Measurements from ENCODE around the gene PI4KB. TPM values are rescaled to one million over a fixed set of nuclear protein-coding genes. Genes with fewer than 3 reads are reported as not detected.
"Not testable (repeated sequence)": the region's sequence is repeated elsewhere in the genome, so short reads cannot be mapped to it uniquely, and the experiment has no call there.

PI4KB gene
- total RNA-seq, 1 donor: 38.0 TPM

- H3K4me3 ChIP-seq (ENCODE audit: low read length): peak within 1 kb of the TSS; percentile 84
- no peaks in the 10 kb centered on the region for H3K9me3 ChIP-seq (ENCODE audit: low read depth, low read length)
- H3K4me1 ChIP-seq (ENCODE audit: insufficient read depth, low read length): peaks cover 52% of the 10 kb centered on the region
- H3K27me3 ChIP-seq (ENCODE audit: insufficient read depth, low read length): no peaks in the 10 kb centered on the region
Measured at GRCh38 chr1:151281969-151282882, 45.0 kb downstream of the PI4KB start, which contains the start of gene ZNF687. ZNF687 (plus strand) TSS chr1:151282299; CDS start chr1:151286292, 3,993 bp downstream.

- Histone ChIP-seq H3K9me3 (ENCODE audit: low read depth, low read length) (no peaks in the 10 kb centered on the region), H3K4me3 (ENCODE audit: low read length) (peak overlapping the region; percentile 84), H3K4me1 (ENCODE audit: insufficient read depth, low read length) (peaks cover 61% of the 10 kb centered on the region), H3K27me3 (ENCODE audit: insufficient read depth, low read length) (no peaks in the 10 kb centered on the region)
Measured at GRCh38 chr1:151281225-151281968, 45.8 kb downstream of the PI4KB start.

- Histone ChIP-seq H3K27me3 (ENCODE audit: insufficient read depth, low read length) (no peaks in the 10 kb centered on the region), H3K9me3 (ENCODE audit: low read depth, low read length) (no peaks in the 10 kb centered on the region), H3K4me1 (ENCODE audit: insufficient read depth, low read length) (peaks cover 59% of the 10 kb centered on the region), H3K4me3 (ENCODE audit: low read length) (no peak overlapping the region)
Measured at GRCh38 chr1:151277249-151277648, 50.0 kb downstream of the PI4KB start.

GRCh38 chr1:151275341-151275740, 51.9 kb downstream of the PI4KB start:
- not testable (repeated sequence) for H3K27me3 ChIP-seq (ENCODE audit: insufficient read depth, low read length); H3K4me3 ChIP-seq (ENCODE audit: low read length); H3K9me3 ChIP-seq (ENCODE audit: low read depth, low read length)
- peaks cover 52% of the 10 kb centered on the region for H3K4me1 ChIP-seq (ENCODE audit: insufficient read depth, low read length)

- Histone ChIP-seq H3K4me1 (ENCODE audit: insufficient read depth, low read length) (peaks cover 42% of the 10 kb centered on the region), H3K27me3 (ENCODE audit: insufficient read depth, low read length) (no peaks in the 10 kb centered on the region), H3K4me3 (ENCODE audit: low read length) (no peak overlapping the region), H3K9me3 (ENCODE audit: low read depth, low read length) (no peaks in the 10 kb centered on the region)
Measured at GRCh38 chr1:151273924-151274466, 53.2 kb downstream of the PI4KB start.

- H3K9me3 ChIP-seq (ENCODE audit: low read depth, low read length): no peaks in the 10 kb centered on the region
- H3K4me1 ChIP-seq (ENCODE audit: insufficient read depth, low read length): peaks cover 12% of the 10 kb centered on the region
- no peak overlapping the region for H3K4me3 ChIP-seq (ENCODE audit: low read length)
- no peaks in the 10 kb centered on the region for H3K27me3 ChIP-seq (ENCODE audit: insufficient read depth, low read length)
Measured at GRCh38 chr1:151267760-151268159, 59.5 kb downstream of the PI4KB start.

- H3K27me3 ChIP-seq (ENCODE audit: insufficient read depth, low read length): no peaks in the 10 kb centered on the region
- no peaks in the 10 kb centered on the region for H3K9me3 ChIP-seq (ENCODE audit: low read depth, low read length)
- no peak overlapping the region for H3K4me3 ChIP-seq (ENCODE audit: low read length)
- H3K4me1 ChIP-seq (ENCODE audit: insufficient read depth, low read length): peaks cover 12% of the 10 kb centered on the region
Measured at GRCh38 chr1:151266821-151267220, 60.4 kb downstream of the PI4KB start.

- no peak overlapping the region for H3K4me3 ChIP-seq (ENCODE audit: low read length)
- H3K27me3 ChIP-seq (ENCODE audit: insufficient read depth, low read length): no peaks in the 10 kb centered on the region
Measured at GRCh38 chr1:151266315-151266714, 60.9 kb downstream of the PI4KB start.

GRCh38 chr1:151265446-151266236, 61.6 kb downstream of the PI4KB start:
- Histone ChIP-seq H3K4me1 (ENCODE audit: insufficient read depth, low read length) (peaks cover 12% of the 10 kb centered on the region), H3K9me3 (ENCODE audit: low read depth, low read length) (no peaks in the 10 kb centered on the region), H3K27me3 (ENCODE audit: insufficient read depth, low read length) (no peaks in the 10 kb centered on the region), H3K4me3 (ENCODE audit: low read length) (no peak overlapping the region)

More at GRCh38 chr1:151266315-151266714, 60.9 kb downstream of the PI4KB start:
- Histone ChIP-seq H3K4me1 (ENCODE audit: insufficient read depth, low read length) (peaks cover 12% of the 10 kb centered on the region), H3K9me3 (ENCODE audit: low read depth, low read length) (no peaks in the 10 kb centered on the region)

GRCh38 chr1:151259351-151259750, 67.9 kb downstream of the PI4KB start:
- peaks cover 27% of the 10 kb centered on the region for H3K4me1 ChIP-seq (ENCODE audit: insufficient read depth, low read length)
- H3K9me3 ChIP-seq (ENCODE audit: low read depth, low read length): no peaks in the 10 kb centered on the region
- no peaks in the 10 kb centered on the region for H3K27me3 ChIP-seq (ENCODE audit: insufficient read depth, low read length)
- no peak overlapping the region for H3K4me3 ChIP-seq (ENCODE audit: low read length)

- no peaks in the 10 kb centered on the region for H3K9me3 ChIP-seq (ENCODE audit: low read depth, low read length)
- H3K4me1 ChIP-seq (ENCODE audit: insufficient read depth, low read length): peaks cover 26% of the 10 kb centered on the region
- peak overlapping the region; percentile 93 for H3K4me3 ChIP-seq (ENCODE audit: low read length)
- H3K27me3 ChIP-seq (ENCODE audit: insufficient read depth, low read length): no peaks in the 10 kb centered on the region
Measured at GRCh38 chr1:151255381-151255780, 71.8 kb downstream of the PI4KB start.

- Histone ChIP-seq H3K9me3 (ENCODE audit: low read depth, low read length) (no peaks in the 10 kb centered on the region), H3K27me3 (ENCODE audit: insufficient read depth, low read length) (no peaks in the 10 kb centered on the region), H3K4me1 (ENCODE audit: insufficient read depth, low read length) (peaks cover 26% of the 10 kb centered on the region), H3K4me3 (ENCODE audit: low read length) (peak within 1 kb of the TSS; percentile 93)
Measured at GRCh38 chr1:151254217-151255213, 72.7 kb downstream of the PI4KB start, which contains the start of gene PSMD4. PSMD4 (plus strand) TSS chr1:151254734; CDS start chr1:151254783, 49 bp downstream.

GRCh38 chr1:151251656-151252470, 75.4 kb downstream of the PI4KB start:
- H3K4me3 ChIP-seq (ENCODE audit: low read length): no peak overlapping the region
- no peaks in the 10 kb centered on the region for H3K27me3 ChIP-seq (ENCODE audit: insufficient read depth, low read length)
- H3K4me1 ChIP-seq (ENCODE audit: insufficient read depth, low read length): peaks cover 18% of the 10 kb centered on the region

More at GRCh38 chr1:151251656-151252470, 75.4 kb downstream of the PI4KB start:
- no peaks in the 10 kb centered on the region for H3K9me3 ChIP-seq (ENCODE audit: low read depth, low read length)
